Tongue (tissue), 2 donors: Measurements from ENCODE around the gene CNOT10. TPM values are rescaled to one million over a fixed set of nuclear protein-coding genes. Genes with fewer than 3 reads are reported as not detected.
A peak's percentile ranks its signal among the peaks of the same experiment; 100 is the strongest.
"Not testable (repeated sequence)": the region's sequence is repeated elsewhere in the genome, so short reads cannot be mapped to it uniquely, and the experiment has no call there.

Experiments used
- DNase-seq: peaks from one replicate; pipeline ENCODE4 v3.0.0-alpha.2; 2015
- total RNA-seq: library from RNA; depleted of rRNA; stranded (reverse); fragments of >200 nt; gene quantifications from one replicate; pipeline ENCODE4 v1.2.3, GENCODE V29; 2014

The CNOT10 gene, protein sequence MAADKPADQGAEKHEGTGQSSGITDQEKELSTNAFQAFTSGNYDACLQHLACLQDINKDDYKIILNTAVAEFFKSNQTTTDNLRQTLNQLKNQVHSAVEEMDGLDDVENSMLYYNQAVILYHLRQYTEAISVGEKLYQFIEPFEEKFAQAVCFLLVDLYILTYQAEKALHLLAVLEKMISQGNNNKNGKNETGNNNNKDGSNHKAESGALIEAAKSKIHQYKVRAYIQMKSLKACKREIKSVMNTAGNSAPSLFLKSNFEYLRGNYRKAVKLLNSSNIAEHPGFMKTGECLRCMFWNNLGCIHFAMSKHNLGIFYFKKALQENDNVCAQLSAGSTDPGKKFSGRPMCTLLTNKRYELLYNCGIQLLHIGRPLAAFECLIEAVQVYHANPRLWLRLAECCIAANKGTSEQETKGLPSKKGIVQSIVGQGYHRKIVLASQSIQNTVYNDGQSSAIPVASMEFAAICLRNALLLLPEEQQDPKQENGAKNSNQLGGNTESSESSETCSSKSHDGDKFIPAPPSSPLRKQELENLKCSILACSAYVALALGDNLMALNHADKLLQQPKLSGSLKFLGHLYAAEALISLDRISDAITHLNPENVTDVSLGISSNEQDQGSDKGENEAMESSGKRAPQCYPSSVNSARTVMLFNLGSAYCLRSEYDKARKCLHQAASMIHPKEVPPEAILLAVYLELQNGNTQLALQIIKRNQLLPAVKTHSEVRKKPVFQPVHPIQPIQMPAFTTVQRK
- 23.7 TPM for total RNA-seq

- DNase-seq: peak; percentile 98
Observed at GRCh38 chr3:32684800-32685542, at the start of gene CNOT10. TSS of gene CNOT10 (plus strand) at chr3:32685188. CDS start at chr3:32685461, 273 bp downstream.

GRCh38 chr3:32640939-32641338 lies 44.0 kb upstream of the CNOT10 start:
- no peak for DNase-seq

DNA sequence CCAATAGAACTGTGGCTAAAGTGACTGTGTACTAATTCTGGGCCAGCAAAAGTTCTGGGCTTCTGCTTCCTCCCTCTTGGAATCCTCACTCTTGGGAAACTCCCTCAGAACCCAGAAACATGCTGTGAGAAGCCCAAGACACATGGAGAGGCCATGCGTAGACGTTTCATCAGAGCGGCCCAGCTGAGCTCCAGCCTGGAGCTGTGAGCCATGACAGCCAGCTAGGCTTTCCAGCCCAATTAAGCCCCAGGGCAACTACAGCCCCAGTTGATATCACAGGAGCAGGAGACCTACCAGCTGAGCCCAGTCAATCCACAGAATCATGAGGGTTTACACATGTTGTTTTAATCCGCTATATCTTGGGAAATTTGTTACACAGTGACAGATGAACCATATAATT lies 43.6 kb upstream of the CNOT10 start:
- DNase-seq: no peak

DNA sequence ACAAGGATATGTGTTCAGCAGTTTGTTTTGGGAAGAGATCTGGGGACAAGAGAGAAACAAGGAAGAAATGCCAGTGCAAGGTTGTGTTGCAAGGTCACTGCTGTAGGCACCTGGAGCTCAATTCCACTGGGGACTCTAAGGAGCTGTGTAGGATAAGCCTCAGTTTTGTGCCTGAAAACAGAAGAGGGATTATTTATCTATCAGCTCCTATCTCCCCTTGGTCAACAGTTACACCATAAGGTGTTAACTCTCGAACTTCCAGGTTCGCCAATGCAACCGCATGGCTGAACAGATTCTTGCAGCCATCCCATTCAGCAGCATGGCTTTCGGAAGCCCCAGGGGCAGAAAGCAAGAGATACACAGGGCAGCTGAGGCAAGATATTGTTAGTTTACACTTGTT lies 41.6 kb upstream of the CNOT10 start:
- no peak for DNase-seq

GRCh38 chr3:32643816-32644215 lies 41.2 kb upstream of the CNOT10 start:
- no peak for DNase-seq

DNA sequence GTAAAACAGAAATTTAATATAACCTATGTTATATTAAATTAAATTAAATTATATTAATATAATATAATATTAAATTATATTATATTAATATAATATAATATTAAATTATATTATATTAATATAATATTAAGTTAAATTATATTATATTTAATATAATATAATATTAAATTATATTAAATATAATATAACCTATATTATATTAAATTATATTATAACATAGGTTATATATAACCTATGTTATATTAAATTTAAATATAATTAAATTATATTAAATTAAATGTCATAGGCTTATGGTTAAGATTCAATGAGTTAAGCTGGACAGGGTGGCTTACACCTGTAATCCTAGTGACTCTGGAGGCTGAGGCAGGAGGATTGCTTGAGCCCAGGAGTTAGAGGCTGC lies 40.6 kb upstream of the CNOT10 start:
- DNase-seq: no peak

DNA sequence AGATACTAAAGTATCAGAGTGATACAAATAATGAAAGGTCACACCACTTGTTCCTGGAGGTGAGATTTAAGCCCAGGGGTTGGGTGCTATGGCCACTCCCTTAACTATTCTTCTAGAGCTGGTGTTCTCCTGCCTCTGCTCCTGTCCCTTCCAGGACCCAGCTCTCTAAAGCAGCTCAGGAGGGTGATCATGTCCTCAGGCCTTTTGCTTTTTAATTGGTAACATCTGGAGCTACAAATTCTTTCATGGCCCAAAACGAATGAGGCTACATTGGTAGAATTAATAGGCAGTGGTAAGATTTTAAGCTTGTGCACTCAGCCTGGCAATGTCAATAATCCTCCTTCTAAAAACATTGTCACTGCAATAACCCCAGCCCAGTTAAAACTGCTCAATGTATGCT lies 38.2 kb upstream of the CNOT10 start:
- no peak for DNase-seq

DNA sequence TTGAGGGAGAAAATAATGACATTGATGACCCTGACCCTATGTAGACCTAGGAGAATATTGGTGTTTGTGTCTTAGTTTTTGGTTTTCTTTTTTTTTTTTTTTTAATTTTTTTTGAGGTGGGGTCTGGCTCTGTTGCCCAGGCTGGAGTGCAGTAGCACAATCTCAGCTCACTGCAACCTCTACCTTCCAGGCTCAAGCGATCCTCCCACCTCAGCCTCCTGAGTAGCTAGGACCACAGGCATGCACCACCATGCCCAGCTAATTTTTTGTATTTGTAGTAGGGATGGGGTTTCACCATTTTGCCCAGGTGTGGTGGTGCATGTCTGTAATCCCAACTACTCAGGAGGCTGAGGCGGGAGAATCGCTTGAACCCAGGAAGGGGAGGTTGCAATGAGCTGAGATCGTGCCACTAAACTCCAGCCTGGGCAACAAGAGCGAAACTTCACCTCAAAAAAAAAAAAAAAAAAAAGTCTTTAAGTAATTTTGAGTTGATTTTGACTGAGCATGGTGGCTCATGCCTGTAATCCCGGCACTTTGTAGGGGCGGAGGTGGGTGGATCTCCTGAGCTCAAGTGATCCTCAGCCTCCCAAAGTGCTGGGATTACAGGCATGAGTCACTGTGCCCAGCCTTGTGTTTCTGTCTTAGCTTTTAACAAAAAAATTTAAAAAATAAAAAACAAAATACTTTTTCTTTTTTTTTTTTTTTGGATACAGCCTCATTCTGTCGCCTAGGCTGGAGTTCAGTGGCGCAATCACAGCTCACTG lies 32.5 kb upstream of the CNOT10 start:
- not testable (repeated sequence) for DNase-seq

DNA sequence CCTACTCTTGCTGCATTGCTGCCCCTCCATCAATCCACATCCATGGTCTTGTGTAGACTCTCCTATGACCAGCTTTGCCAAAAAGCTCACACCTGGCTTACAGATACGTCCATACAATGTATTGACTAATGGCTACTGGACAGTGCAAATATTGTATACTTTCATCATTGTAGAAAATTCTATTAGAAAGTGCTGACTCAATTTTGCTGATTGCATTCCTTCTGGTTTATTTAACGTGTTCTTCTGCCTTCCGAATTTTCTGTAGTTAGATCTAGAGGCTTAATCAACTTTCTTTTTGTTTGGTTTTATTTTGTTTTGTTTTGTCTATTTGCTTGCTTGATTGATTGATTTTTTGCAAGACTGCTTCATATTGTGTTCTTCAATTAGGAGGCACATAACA lies 29.8 kb upstream of the CNOT10 start:
- no peak for DNase-seq

DNA sequence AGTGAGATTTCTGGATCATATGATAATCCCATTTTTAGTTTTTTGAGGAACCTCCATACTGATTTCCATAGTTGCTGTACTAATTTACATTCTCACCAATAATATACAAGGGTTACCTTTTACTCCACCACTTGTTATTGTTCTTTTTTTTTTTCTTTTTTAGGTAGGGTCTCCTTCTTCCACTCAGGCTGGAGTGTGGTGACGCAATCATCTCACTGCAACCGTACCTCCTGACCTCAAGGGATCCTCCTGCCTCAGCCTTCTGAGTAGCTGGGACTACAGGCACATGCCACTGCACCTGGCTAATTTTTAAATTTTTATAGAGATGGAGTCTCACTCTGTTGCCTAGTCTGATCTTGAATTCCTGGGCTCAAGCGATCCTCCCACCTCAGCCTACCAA lies 24.4 kb upstream of the CNOT10 start:
- no peak for DNase-seq

DNA sequence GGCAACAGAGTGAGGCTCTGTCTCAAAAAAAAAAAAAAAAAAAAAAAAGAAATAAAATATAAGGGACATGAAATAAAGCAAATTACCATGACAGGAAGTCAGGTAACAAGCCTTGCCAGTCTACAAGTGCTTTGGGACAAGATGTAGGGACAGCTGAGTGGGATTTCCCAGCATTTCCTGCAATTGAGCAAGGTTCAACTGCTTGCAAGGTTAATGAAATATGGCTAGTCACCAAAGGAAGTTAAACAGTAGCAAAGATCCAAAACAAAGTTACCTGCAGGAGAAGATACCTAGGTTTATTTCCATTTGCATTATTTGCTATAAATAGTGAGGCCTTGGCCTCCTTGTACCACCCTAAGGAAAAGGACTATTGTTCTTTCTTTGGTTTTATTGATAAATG lies 22.3 kb upstream of the CNOT10 start:
- DNase-seq: no peak

GRCh38 chr3:32664630-32665075 lies 20.3 kb upstream of the CNOT10 start:
- DNase-seq: peak; percentile 68

DNA sequence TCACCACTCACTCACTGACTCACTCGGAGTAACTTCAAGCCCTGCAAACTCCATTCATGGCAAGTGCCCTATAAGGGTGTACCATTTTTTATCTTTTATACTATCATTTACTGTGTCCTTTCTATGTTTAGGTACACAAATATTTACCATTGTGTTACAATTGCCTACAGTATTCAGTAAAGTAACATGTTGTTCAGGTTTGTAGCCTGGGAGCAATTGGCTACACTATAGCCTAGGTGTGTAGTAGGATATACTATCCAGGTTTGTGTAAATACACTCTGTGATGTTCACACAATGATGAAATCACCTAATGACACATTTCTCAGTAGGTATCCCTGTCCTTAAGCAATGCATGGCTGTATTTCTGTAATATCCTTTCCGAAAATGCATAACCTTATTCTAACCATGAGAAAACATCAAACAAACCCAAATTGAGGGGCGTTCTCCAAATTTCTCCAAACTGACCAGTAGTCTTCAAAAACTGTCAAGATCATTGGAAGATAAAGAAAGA lies 17.9 kb upstream of the CNOT10 start:
- no peak for DNase-seq

GRCh38 chr3:32669226-32669625 lies 15.8 kb upstream of the CNOT10 start:
- DNase-seq: not testable (repeated sequence)

GRCh38 chr3:32673730-32674129 lies 11.3 kb upstream of the CNOT10 start:
- not testable (repeated sequence) for DNase-seq

GRCh38 chr3:32675164-32675563 lies 9.8 kb upstream of the CNOT10 start:
- DNase-seq: no peak

- no peak for DNase-seq
Observed at GRCh38 chr3:32675650-32676049, 9.3 kb upstream of the CNOT10 start.

- no peak for DNase-seq
Observed at GRCh38 chr3:32681811-32682210, 3.2 kb upstream of the CNOT10 start.

DNA sequence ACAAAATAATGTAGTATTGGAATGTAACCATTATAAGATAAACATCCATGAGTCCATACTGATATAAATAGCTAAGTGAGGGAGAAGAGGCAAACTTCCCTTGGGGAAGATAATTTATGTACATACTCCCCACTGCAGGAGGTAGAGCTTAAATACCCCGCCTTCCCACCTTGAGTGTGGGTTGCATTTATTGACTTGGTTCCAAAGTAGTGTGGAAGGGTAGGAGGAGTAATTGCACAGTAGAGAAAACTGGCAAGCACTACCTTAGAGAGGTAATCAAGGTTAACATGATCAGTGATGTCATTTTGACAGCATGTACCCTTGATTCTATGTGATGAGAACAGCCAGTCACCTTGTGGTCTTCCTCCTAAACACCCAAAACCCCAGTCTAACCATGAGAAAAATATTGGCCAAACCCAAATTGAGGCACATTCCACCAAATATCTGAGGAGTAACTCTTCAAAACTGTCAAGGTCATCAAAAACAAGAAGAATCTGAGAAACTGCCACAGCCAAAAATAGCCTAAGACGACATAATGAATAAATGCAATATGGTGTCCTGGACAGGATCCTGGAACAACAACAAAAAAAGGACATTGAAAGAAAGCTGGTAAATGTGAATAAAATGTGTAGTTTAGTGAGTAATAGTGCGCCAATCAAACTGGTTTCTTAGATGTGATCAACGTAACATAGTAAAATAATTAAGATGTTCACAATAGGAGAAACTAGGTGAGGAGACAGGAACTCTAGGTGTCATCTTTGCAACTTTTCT lies 774 bp upstream of the CNOT10 start:
- DNase-seq: no peak

- no peak for DNase-seq
Observed at GRCh38 chr3:32685543-32686185, 676 bp downstream of the CNOT10 start.

DNA sequence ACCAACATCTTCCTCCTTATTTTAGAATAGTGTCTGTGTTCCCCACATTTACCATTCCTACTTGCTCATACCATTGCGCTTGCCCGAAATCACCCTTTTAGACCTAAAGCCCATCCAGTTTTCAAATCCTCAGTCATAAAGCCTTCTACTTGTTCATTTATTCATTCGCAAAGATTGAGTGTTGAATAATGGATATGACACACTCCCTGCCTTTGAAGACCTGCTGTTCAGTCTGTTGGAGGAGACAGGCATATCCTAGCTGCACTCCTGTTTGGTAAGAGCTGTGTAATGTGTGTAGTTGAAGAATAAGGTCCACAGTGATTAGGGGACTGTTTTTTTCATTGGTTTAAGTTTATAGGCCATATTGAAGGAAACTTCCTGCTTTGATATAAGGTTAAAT lies 1.7 kb downstream of the CNOT10 start:
- no peak for DNase-seq
